DOHH2 (cell line): ENCODE data around the gene PEMT.

Experiments used
- H3F3A ChIP-seq: fragments of 200-600 bp; sonication (generic), shearing (Covaris generic); 2 replicates; pipeline ENCODE4 v1.6.0; 2016; ENCODE audit warnings: antibody characterized with exemption, mild to moderate bottlenecking; ENCODE audit not compliant: control insufficient read depth, insufficient read depth
- H3K27ac ChIP-seq: fragments of 200-600 bp; sonication (generic); 2 replicates; pipeline ENCODE4 v1.5.1; 2014; ENCODE audit warnings: low read depth, mild to moderate bottlenecking, low read length, moderate library complexity
- H3K27me3 ChIP-seq: fragments of 200-600 bp; sonication (generic); 2 replicates; pipeline ENCODE4 v1.6.1; 2014; ENCODE audit warnings: mild to moderate bottlenecking, low read length, mixed read lengths; ENCODE audit not compliant: control insufficient read depth
- H3K36me3 ChIP-seq: fragments of 200-600 bp; sonication (generic); 2 replicates; pipeline ENCODE4 v1.6.1; 2014; ENCODE audit warnings: mild to moderate bottlenecking, low read length, moderate library complexity, mixed read lengths; ENCODE audit not compliant: control insufficient read depth
- H3K4me1 ChIP-seq: fragments of 200-600 bp; sonication (generic); 2 replicates; pipeline ENCODE4 v1.6.1; 2014; ENCODE audit warnings: mild to moderate bottlenecking, low read length, mixed read lengths; ENCODE audit not compliant: control insufficient read depth
- H3K4me2 ChIP-seq: fragments of 200-600 bp; sonication (generic); 2 replicates; pipeline ENCODE4 v1.6.0; 2014; ENCODE audit warnings: mild to moderate bottlenecking, low read length, moderate library complexity
- H3K4me3 ChIP-seq: fragments of 200-600 bp; sonication (generic); 2 replicates; pipeline ENCODE4 v1.5.1; 2014; ENCODE audit warnings: mild to moderate bottlenecking, low read length, mixed read lengths
- H3K79me2 ChIP-seq: fragments of 200-600 bp; sonication (generic); 2 replicates; pipeline ENCODE4 v1.6.1; 2014; ENCODE audit warnings: mild to moderate bottlenecking, low read length, mixed read lengths; ENCODE audit not compliant: control insufficient read depth
- H3K9me2 ChIP-seq: fragments of 200-600 bp; sonication (generic); replicated peaks from 2 replicates; pipeline ENCODE4 v1.6.1; 2014; ENCODE audit warnings: mild to moderate bottlenecking, low read length, mixed read lengths; ENCODE audit not compliant: control insufficient read depth
- H3K9me3 ChIP-seq: fragments of 200-600 bp; sonication (generic); 2 replicates; pipeline ENCODE4 v1.6.1; 2014; ENCODE audit warnings: antibody characterized with exemption, low read length, mixed read lengths; ENCODE audit not compliant: control insufficient read depth, insufficient read depth
- H4K20me1 ChIP-seq: fragments of 200-600 bp; sonication (generic); 2 replicates; pipeline ENCODE4 v1.6.0; 2014; ENCODE audit warnings: low read depth, mild to moderate bottlenecking, antibody characterized with exemption, low read length, moderate library complexity; ENCODE audit not compliant: control insufficient read depth, insufficient read depth
- EZH2phosphoT487 ChIP-seq: fragments of 200-600 bp; sonication (generic); IDR thresholded peaks from 2 replicates; pipeline ENCODE4 v1.6.1; 2017; ENCODE audit warnings: borderline replicate concordance, mild to moderate bottlenecking, antibody characterized with exemption, low read length, moderate library complexity, mixed read lengths
- TF ChIP-seq, protein P1 (sequence below): fragments of 200-600 bp; sonication (generic); IDR thresholded peaks from one replicate; pipeline ENCODE4 v1.5.1; 2014; ENCODE audit warnings: antibody characterized with exemption, mild to moderate bottlenecking, low read depth, low read length; ENCODE audit not compliant: poor library complexity, severe bottlenecking

PEMT gene

DNA sequence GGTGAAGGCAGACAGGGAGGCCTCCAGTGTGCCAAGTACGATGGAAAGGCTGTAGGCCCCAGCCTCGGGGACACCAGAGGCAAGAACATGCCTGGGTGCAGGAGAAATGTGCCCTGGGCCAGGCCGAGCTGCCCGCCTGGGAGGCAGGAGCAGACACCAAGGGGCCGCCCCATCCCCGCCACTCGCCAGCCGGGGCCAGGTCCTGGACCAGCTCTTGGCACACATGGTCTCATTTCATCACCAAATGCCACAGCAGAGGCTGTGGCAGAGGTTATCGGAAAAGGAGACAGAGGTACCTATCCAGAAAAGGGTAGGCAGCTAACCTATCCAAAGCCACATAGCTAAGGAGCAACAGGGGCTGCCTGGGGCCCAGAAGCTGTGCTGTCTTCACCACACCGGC lies 31.3 kb downstream of the PEMT start:
- Histone ChIP-seq H3K27ac (no peak overlapping the region), H3F3A (no peaks in the 10 kb centered on the region), H3K4me1 (no peaks in the 10 kb centered on the region), H3K9me2 (no peaks in the 10 kb centered on the region), H4K20me1 (no peaks in the 10 kb centered on the region), H3K79me2 (no peaks in the 10 kb centered on the region), H3K9me3 (no peaks in the 10 kb centered on the region), H3K4me2 (no peak overlapping the region), H3K4me3 (no peak overlapping the region), H3K36me3 (no peaks in the 10 kb centered on the region), H3K27me3 (no peaks in the 10 kb centered on the region)
- no peak for TF ChIP-seq EZH2phosphoT487
- TF ChIP-seq, protein P1, sequence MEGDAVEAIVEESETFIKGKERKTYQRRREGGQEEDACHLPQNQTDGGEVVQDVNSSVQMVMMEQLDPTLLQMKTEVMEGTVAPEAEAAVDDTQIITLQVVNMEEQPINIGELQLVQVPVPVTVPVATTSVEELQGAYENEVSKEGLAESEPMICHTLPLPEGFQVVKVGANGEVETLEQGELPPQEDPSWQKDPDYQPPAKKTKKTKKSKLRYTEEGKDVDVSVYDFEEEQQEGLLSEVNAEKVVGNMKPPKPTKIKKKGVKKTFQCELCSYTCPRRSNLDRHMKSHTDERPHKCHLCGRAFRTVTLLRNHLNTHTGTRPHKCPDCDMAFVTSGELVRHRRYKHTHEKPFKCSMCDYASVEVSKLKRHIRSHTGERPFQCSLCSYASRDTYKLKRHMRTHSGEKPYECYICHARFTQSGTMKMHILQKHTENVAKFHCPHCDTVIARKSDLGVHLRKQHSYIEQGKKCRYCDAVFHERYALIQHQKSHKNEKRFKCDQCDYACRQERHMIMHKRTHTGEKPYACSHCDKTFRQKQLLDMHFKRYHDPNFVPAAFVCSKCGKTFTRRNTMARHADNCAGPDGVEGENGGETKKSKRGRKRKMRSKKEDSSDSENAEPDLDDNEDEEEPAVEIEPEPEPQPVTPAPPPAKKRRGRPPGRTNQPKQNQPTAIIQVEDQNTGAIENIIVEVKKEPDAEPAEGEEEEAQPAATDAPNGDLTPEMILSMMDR: no peak

DNA sequence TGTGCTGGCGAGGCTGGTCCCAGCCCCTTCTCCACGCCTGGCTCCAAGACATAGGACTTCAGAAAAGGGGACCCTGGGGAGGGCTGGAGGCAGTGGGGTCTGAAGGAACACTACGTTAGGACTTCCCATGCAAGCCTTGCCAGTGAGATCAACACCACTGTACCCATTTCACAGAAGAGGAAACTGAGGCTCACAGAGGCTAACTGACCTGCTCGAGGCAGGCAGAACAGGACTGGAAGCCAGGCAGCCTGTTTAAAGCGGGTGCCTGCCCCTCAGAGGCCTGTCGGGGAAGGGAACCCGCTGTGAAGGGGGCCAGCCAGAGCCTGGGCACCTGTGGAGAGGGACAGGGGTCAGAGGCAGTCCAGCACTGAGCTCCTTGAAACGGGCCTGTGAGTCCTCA lies 32.3 kb downstream of the PEMT start:
- no peak overlapping the region for H3K4me2 ChIP-seq
- no peaks in the 10 kb centered on the region for H4K20me1 ChIP-seq
- H3K4me1 ChIP-seq: no peaks in the 10 kb centered on the region
- no peaks in the 10 kb centered on the region for H3K36me3 ChIP-seq
- H3K4me3 ChIP-seq: no peak overlapping the region
- no peak overlapping the region for H3K27ac ChIP-seq
- no peaks in the 10 kb centered on the region for H3K9me3 ChIP-seq
- TF ChIP-seq, protein P1: no peak
- no peak for TF ChIP-seq EZH2phosphoT487
- H3K79me2 ChIP-seq: no peaks in the 10 kb centered on the region
- H3K9me2 ChIP-seq: no peaks in the 10 kb centered on the region
- no peaks in the 10 kb centered on the region for H3K27me3 ChIP-seq
- H3F3A ChIP-seq: no peaks in the 10 kb centered on the region

DNA sequence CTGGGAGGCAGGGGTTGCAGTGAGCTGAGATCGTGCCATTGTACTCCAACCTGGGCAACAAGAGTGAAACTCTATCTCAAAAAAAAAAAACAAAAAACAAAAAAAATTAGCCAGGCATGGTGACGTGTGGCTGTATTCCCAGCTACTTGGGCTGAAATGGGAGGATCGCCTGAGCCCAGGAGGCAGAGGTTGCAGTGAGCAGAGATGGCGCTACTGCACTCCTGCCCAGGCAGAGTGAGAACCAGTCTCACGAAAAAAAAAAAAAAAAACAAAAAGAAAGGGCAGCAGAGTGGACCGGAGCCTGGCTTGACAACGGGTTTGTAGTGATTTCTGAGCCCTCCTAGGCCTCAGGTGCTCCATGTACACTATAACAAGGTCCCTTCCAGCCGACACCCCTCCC lies 33.1 kb downstream of the PEMT start:
- H3K36me3 ChIP-seq: no peaks in the 10 kb centered on the region
- TF ChIP-seq, protein P1: no peak
- no peak for TF ChIP-seq EZH2phosphoT487
- no peaks in the 10 kb centered on the region for H3K27me3 ChIP-seq
- H4K20me1 ChIP-seq: no peaks in the 10 kb centered on the region
- H3F3A ChIP-seq: no peaks in the 10 kb centered on the region
- H3K4me1 ChIP-seq: no peaks in the 10 kb centered on the region
- no peak overlapping the region for H3K27ac ChIP-seq
- no peak overlapping the region for H3K4me2 ChIP-seq
- H3K9me2 ChIP-seq: no peaks in the 10 kb centered on the region
- H3K4me3 ChIP-seq: no peak overlapping the region
- no peaks in the 10 kb centered on the region for H3K79me2 ChIP-seq
- no peaks in the 10 kb centered on the region for H3K9me3 ChIP-seq

DNA sequence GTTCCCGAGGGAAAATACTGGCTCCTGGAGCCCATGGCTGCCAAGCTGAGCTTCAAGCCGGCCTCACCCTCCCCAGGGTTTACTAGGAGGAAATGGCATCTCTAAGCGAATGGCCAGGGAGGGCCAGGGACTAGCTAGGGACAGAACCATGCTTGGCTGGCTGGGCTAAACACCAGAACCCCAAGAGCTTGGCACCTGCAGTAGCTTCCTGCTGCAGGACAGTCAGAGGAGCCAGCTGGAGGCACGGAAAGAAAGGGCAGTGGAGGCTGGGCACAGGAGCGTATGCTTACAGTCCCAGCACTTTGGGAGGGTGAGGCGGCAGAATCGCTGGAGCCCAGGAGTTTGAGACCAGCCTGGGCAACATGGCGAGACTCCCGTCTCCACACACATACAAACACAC lies 33.7 kb downstream of the PEMT start:
- H3K9me2 ChIP-seq: no peaks in the 10 kb centered on the region
- no peaks in the 10 kb centered on the region for H3K4me1 ChIP-seq
- TF ChIP-seq, protein P1: no peak
- TF ChIP-seq EZH2phosphoT487: no peak
- no peaks in the 10 kb centered on the region for H4K20me1 ChIP-seq
- no peak overlapping the region for H3K4me3 ChIP-seq
- H3K4me2 ChIP-seq: no peak overlapping the region
- no peaks in the 10 kb centered on the region for H3K36me3 ChIP-seq
- no peaks in the 10 kb centered on the region for H3K79me2 ChIP-seq
- H3K27me3 ChIP-seq: no peaks in the 10 kb centered on the region
- no peaks in the 10 kb centered on the region for H3F3A ChIP-seq
- H3K27ac ChIP-seq: no peak overlapping the region
- H3K9me3 ChIP-seq: no peaks in the 10 kb centered on the region
